Uterus (tissue), 4 donors: Measurements from ENCODE around the gene G3BP2. TPM values are rescaled to one million over a fixed set of nuclear protein-coding genes. Genes with fewer than 3 reads are reported as not detected.

Source experiments
- DNase-seq, 2 donors: peaks; one replicate each; pipeline ENCODE4 v3.0.0-alpha.2; 2019 to 2020
- H3K27ac ChIP-seq, 2 donors: fragments of 200-600 bp; sonication (generic); 1 replicate in 1 of 2; 2 replicates in 1 of 2; pipeline ENCODE4 v1.5.1; 2016 to 2018
- H3K27me3 ChIP-seq, 2 donors: fragments of 200-600 bp; sonication (generic); one replicate each; pipeline ENCODE4 v1.5.1; 2018 to 2019; ENCODE audit warnings: control low read depth in 1 of 2
- H3K36me3 ChIP-seq, 2 donors: fragments of 200-600 bp; sonication (generic); one replicate each; pipeline ENCODE4 v1.5.1; 2019; ENCODE audit warnings: control low read depth in 1 of 2
- H3K4me1 ChIP-seq, 2 donors: fragments of 200-600 bp; sonication (generic); one replicate each; pipeline ENCODE4 v1.5.1; 2018 to 2019; ENCODE audit warnings: control low read depth in 1 of 2
- H3K4me3 ChIP-seq, 2 donors: fragments of 200-600 bp; sonication (generic); 1 replicate in 1 of 2; 2 replicates in 1 of 2; pipeline ENCODE4 v1.5.1; 2018 to 2019; ENCODE audit warnings: mild to moderate bottlenecking in 1 of 2
- H3K9me3 ChIP-seq, 2 donors: fragments of 200-600 bp; sonication (generic); one replicate each; pipeline ENCODE4 v1.5.1; 2019; ENCODE audit warnings: control low read depth in 1 of 2
- CTCF ChIP-seq, 4 experiments: fragments of 200-600 bp in 2 of 4; fragments of 450-650 bp in 2 of 4; sonication (generic) in 2 of 4; IDR thresholded peaks; one replicate each; pipeline ENCODE4 v1.5.1; 2016 to 2019; ENCODE audit warnings: antibody characterized with exemption in 4 of 4, mild to moderate bottlenecking in 2 of 4, moderate library complexity in 1 of 4
- POLR2A ChIP-seq, 2 donors: fragments of 450-650 bp; IDR thresholded peaks; one replicate each; pipeline ENCODE4 v1.6.1; 2016; ENCODE audit warnings: antibody characterized with exemption in 2 of 2, mild to moderate bottlenecking in 1 of 2, moderate library complexity in 1 of 2
- intact Hi-C: fragments of 100-400 bp; cut with DNase I; formaldehyde crosslinking; loops from one replicate; pipeline ENCODE4 v1.15.1; 2023; ENCODE audit warnings: low total_unique reads
- small RNA-seq: library from RNA; depleted of rRNA; stranded (forward); fragments of <200 nt; gene quantifications from one replicate; pipeline ENCODE3, GENCODE V24; 2016
- total RNA-seq, 4 donors: library from RNA; depleted of rRNA in 3 of 4; stranded (reverse); fragments of >200 nt in 3 of 4; gene quantifications; one replicate each; pipeline versions ENCODE4 v1.1.0 to v1.2.4, GENCODE V29; 2014 to 2023
- donor health status: DM: yes; HTN: yes; CAD: no.

G3BP2 gene
- total RNA-seq, 4 donors from 2014 or later, result 43.2 to 215 (median 74.1) TPM

GRCh38 chr4:75593393-75593792 is 79.8 kb downstream of the G3BP2 start:
- Histone ChIP-seq H3K4me3 (no peak overlapping the region), H3K9me3 (no peaks in the 10 kb centered on the region), H3K4me1 (no peaks in the 10 kb centered on the region), H3K36me3 (no peaks in the 10 kb centered on the region), H3K27me3 (no peaks in the 10 kb centered on the region), H3K27ac (no peak overlapping the region)
- intact Hi-C loops, result no loop called here
- DNase-seq, result no peak
- no peak for TF ChIP-seq POLR2A (IDR thresholded peaks at IDR 0.05)
- TF ChIP-seq CTCF (IDR thresholded peaks at IDR 0.05), result no peak

Small RNA genes within 50 kb of the gene (small RNA-seq; reads per million reads assigned to genes)
- not detected for gene RF00019

Other genes starting within 250 kb of the G3BP2 start
- 10 to 100 TPM; 26.8 to 64.9 (median 33.5) TPM for gene RCHY1, start 159.0 kb downstream of the G3BP2 start, total RNA-seq
- gene THAP6, start 158.9 kb downstream of the G3BP2 start, total RNA-seq, result 10 to 100 TPM; 25.4 to 77.6 (median 35.8) TPM
- gene ODAPH, start 117.3 kb downstream of the G3BP2 start, total RNA-seq, result not detected
- 1 to 10 TPM in 2 of 4 donors, not detected in 2; 1.2 to 3.1 TPM for gene CDKL2, start 42.9 kb downstream of the G3BP2 start, total RNA-seq
- 100 to 1,000 TPM in 1 of 4 donors, 10 to 100 TPM in 3; 20.0 to 127 (median 59.4) TPM for gene USO1, start 51.2 kb upstream of the G3BP2 start, total RNA-seq
- under 1 TPM in 1 of 4 donors, not detected in 3; 0.09 TPM for gene PPEF2, start 229.0 kb upstream of the G3BP2 start, total RNA-seq